HL-60 (cell line): ENCODE results near the gene MARK1.

ENCODE experiments used
- CTCF ChIP-seq: IDR thresholded peaks from one replicate; pipeline ENCODE4 v1.5.1; 2011; ENCODE audit warnings: low read length, control low read depth, inconsistent platforms; ENCODE audit not compliant: insufficient read depth
- GABPA ChIP-seq: IDR thresholded peaks from 2 replicates; pipeline ENCODE4 v1.6.1; 2012; ENCODE audit warnings: low read depth
- POLR2AphosphoS5 ChIP-seq: IDR thresholded peaks from 2 replicates; pipeline ENCODE4 v1.6.1; 2012; ENCODE audit warnings: low read depth
- REST ChIP-seq: IDR thresholded peaks from 2 replicates; pipeline ENCODE4 v1.6.1; 2012; ENCODE audit warnings: low read depth; ENCODE audit not compliant: insufficient replicate concordance
- SPI1 ChIP-seq: IDR thresholded peaks from 2 replicates; pipeline ENCODE4 v1.6.1; 2012; ENCODE audit warnings: low read depth, mild to moderate bottlenecking, borderline replicate concordance

- TF ChIP-seq CTCF (no peak), POLR2AphosphoS5 (no peak), GABPA (no peak), SPI1 (no peak), REST (no peak)
Observed at GRCh38 chr1:220696226-220696862, 168.4 kb downstream of the MARK1 start.
